ENCODE data around the gene SREK1IP1.

The SREK1IP1 gene

DNA sequence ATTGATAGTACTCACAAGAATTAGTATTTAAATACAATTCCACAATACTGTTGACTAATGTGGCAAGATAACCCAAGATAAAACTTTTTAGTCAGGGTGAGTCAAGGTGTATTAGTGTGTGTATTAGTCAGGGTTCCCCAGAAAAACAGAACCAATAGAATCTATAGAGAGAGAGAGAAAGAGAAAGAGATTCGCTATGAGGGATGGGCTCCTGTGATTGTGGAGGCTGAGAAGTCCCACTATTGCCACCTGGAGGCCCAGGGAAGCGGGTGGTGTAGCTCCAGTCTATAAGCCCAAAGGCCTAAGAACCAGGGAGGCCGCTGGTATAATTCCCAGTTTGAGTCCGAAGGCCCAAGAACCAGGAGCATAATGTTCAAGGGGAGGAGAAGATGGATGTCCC lies 88.2 kb downstream of the SREK1IP1 start:
- DNase-seq (ENCODE audit: low spot score) = no peak

DNA sequence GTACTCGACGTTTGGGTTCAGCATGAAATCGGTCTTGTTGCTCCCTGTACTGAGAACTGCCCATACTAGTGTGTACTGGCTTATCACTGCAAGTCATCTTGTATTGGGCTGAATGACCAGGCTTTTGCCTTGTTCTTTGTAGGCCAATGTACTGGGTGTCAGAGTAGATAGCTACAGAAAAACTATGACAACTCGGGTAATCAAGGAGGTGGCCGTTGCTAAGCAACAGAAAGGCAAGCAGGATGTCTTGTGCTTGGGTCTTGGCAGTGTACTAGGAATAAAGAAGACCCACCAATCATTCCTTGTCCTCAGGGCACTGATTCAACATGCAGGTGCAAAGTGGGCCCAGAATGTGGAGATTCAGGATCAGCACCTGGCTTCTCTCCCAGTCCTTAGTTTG lies 90.1 kb downstream of the SREK1IP1 start:
- DNase-seq (ENCODE audit: low spot score) = no peak

DNA sequence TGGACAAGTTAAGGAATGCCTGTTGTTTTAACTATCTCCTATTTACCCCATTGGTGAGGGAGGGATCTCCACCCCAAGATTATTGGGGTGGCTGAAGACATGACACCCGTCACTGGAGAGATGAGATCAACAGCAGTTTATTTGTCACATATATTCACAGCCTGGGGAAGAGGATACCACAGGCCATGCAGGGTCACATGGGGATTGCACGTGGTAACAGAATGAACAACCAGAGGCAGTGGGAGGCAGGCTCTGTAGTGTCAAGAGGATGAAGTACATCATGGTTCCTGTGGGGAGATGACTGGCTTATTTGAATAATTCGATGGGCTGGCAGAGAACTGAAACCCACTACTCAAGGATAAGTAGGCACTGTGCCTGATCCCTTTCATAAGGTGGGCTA lies 96.8 kb downstream of the SREK1IP1 start:
- no peak for DNase-seq (ENCODE audit: low spot score)

DNA sequence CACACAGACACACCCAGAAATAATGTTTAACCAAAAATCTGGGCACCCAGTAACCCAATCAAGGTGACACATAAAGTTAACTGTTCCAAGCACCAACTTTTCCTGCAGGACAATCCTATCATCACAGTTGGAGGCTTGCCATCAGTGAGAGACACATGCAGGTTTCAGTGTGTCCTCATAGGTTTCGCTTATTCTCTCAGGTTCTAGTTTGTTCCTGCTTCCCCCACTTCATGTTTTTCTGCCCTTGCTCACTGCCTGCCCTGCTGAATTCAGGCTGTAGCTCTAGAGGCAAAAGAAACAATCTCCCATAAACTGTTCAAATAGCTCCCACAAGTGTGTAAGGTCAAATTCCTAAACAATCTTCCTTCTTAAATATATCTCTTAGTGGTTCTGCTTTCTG lies 98.2 kb downstream of the SREK1IP1 start:
- DNase-seq (ENCODE audit: low spot score) = no peak

All from hepatic stellate cell (primary cell).